ENCODE measurements around the gene CCDC146. TPM values are rescaled to one million over a fixed set of nuclear protein-coding genes. Genes with fewer than 3 reads are reported as not detected.

The CCDC146 gene
- polyA plus RNA-seq, 1 donor from 2014 or later: 13.0 TPM

DNA sequence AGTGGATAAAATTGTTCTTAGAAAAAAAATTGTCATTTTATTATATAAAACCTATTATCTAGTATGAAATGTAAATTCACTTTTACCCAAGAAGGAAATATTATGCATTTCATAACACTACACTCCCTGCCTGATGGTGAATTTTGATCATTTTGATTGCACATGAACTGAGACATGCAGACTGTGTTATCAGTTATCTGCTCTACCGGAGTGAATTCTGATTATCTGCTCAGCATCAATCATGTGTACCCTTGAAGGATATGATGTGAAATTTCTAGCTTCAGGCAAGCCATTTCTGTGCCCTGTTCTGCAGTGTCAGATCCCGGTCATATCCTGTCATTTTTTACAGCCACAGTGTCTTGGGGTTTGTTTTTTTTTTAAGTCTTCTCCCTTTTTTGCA is 162.2 kb downstream of the CCDC146 start:
- no peaks in the 10 kb centered on the region for H3K36me3 ChIP-seq (ENCODE audit: insufficient read depth, low read length)
- peak; percentile 67 for TF ChIP-seq EP300 (conservative IDR thresholded peaks at IDR 0.05; ENCODE audit: poor library complexity, severe bottlenecking)
- TF ChIP-seq MXI1 (conservative IDR thresholded peaks at IDR 0.05; ENCODE audit: poor library complexity, severe bottlenecking): no peak
- no peak for TF ChIP-seq RAD21 (conservative IDR thresholded peaks at IDR 0.05)
- TF ChIP-seq, protein P1, sequence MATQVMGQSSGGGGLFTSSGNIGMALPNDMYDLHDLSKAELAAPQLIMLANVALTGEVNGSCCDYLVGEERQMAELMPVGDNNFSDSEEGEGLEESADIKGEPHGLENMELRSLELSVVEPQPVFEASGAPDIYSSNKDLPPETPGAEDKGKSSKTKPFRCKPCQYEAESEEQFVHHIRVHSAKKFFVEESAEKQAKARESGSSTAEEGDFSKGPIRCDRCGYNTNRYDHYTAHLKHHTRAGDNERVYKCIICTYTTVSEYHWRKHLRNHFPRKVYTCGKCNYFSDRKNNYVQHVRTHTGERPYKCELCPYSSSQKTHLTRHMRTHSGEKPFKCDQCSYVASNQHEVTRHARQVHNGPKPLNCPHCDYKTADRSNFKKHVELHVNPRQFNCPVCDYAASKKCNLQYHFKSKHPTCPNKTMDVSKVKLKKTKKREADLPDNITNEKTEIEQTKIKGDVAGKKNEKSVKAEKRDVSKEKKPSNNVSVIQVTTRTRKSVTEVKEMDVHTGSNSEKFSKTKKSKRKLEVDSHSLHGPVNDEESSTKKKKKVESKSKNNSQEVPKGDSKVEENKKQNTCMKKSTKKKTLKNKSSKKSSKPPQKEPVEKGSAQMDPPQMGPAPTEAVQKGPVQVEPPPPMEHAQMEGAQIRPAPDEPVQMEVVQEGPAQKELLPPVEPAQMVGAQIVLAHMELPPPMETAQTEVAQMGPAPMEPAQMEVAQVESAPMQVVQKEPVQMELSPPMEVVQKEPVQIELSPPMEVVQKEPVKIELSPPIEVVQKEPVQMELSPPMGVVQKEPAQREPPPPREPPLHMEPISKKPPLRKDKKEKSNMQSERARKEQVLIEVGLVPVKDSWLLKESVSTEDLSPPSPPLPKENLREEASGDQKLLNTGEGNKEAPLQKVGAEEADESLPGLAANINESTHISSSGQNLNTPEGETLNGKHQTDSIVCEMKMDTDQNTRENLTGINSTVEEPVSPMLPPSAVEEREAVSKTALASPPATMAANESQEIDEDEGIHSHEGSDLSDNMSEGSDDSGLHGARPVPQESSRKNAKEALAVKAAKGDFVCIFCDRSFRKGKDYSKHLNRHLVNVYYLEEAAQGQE (IDR thresholded peaks at IDR 0.05; ENCODE audit: borderline replicate concordance): no peak
- TF ChIP-seq POLR2AphosphoS5 (IDR thresholded peaks at IDR 0.05): peak; percentile 37
- H3K4me3 ChIP-seq (ENCODE audit: low read length): peak overlapping the region; percentile 4

DNA sequence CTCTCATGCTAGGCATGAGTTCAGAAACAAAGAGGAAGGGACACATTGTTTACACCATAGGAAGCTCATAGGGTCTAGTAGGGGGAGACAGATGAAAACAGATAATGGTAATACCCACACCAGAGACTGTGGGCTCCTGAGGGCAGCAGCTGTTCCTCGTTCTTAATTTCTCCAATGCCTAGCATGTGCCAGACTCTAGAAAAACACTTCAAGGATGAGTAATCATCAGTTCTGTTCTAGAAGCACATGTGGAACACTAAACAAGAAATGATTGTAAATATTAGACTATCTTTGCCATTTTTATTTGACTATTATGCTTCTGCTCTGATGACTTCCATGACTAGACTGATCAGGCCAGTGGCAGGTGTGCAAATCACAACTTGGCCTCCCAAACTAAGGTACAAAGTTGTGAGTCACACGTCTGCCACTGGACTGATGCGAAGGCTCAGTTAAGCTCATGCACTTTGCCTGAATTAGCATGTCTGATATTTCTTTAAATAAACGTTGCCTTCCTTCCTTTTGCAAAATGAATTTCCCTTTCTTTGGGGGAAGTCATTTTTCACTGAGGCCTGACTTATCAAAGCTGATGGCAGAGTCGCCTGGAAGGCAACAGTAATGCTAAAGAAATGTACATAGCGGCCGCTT is 166.4 kb downstream of the CCDC146 start:
- no peak overlapping the region for H3K9ac ChIP-seq (ENCODE audit: low read length)
- no peak for TF ChIP-seq EZH2 (IDR thresholded peaks at IDR 0.05; ENCODE audit: borderline replicate concordance, insufficient read depth, low read length, poor library complexity, severe bottlenecking)
- no peak for TF ChIP-seq POLR2AphosphoS5 (IDR thresholded peaks at IDR 0.05)
- TF ChIP-seq, protein P2, sequence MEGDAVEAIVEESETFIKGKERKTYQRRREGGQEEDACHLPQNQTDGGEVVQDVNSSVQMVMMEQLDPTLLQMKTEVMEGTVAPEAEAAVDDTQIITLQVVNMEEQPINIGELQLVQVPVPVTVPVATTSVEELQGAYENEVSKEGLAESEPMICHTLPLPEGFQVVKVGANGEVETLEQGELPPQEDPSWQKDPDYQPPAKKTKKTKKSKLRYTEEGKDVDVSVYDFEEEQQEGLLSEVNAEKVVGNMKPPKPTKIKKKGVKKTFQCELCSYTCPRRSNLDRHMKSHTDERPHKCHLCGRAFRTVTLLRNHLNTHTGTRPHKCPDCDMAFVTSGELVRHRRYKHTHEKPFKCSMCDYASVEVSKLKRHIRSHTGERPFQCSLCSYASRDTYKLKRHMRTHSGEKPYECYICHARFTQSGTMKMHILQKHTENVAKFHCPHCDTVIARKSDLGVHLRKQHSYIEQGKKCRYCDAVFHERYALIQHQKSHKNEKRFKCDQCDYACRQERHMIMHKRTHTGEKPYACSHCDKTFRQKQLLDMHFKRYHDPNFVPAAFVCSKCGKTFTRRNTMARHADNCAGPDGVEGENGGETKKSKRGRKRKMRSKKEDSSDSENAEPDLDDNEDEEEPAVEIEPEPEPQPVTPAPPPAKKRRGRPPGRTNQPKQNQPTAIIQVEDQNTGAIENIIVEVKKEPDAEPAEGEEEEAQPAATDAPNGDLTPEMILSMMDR (IDR thresholded peaks at IDR 0.05; ENCODE audit: poor library complexity, severe bottlenecking): no peak
- TF ChIP-seq TAF1 (IDR thresholded peaks at IDR 0.05; ENCODE audit: low read depth): no peak
- TF ChIP-seq SMC3 (conservative IDR thresholded peaks at IDR 0.05; ENCODE audit: poor library complexity): no peak
- TF ChIP-seq MXI1 (conservative IDR thresholded peaks at IDR 0.05; ENCODE audit: poor library complexity, severe bottlenecking): no peak
- no peak for TF ChIP-seq RAD21 (conservative IDR thresholded peaks at IDR 0.05)
- TF ChIP-seq, protein P1 (IDR thresholded peaks at IDR 0.05; ENCODE audit: borderline replicate concordance): no peak
- no peak for TF ChIP-seq EP300 (conservative IDR thresholded peaks at IDR 0.05; ENCODE audit: poor library complexity, severe bottlenecking)

More for the DNA sequence above, 162.2 kb downstream of the CCDC146 start:
- peak overlapping the region; percentile 83 for H3K27ac ChIP-seq (ENCODE audit: low read length)
- no peaks in the 10 kb centered on the region for H3F3A ChIP-seq (ENCODE audit: insufficient read depth, low read length, poor library complexity, severe bottlenecking)
- H2AFZ ChIP-seq (ENCODE audit: low read depth, low read length): peak overlapping the region; percentile 38
- no peaks in the 10 kb centered on the region for H4K20me1 ChIP-seq (ENCODE audit: insufficient read depth)
- no peaks in the 10 kb centered on the region for H3K79me2 ChIP-seq (replicated peaks; ENCODE audit: insufficient read depth, low read length)
- no peaks in the 10 kb centered on the region for H3K27me3 ChIP-seq (ENCODE audit: insufficient read depth, low read depth, low read length)
- no peak overlapping the region for H3K4me2 ChIP-seq (ENCODE audit: low read length)
- H3K9me3 ChIP-seq (ENCODE audit: low read length): no peaks in the 10 kb centered on the region
- H3K9ac ChIP-seq (ENCODE audit: low read length): peak overlapping the region; percentile 41
- H3K9me2 ChIP-seq (ENCODE audit: insufficient read depth, low read length): no peaks in the 10 kb centered on the region

More for the DNA sequence above, 166.4 kb downstream of the CCDC146 start:
- Histone ChIP-seq H2AFZ (ENCODE audit: low read depth, low read length) (no peak overlapping the region), H3K9me2 (ENCODE audit: insufficient read depth, low read length) (no peaks in the 10 kb centered on the region), H3K4me2 (ENCODE audit: low read length) (no peak overlapping the region), H3K36me3 (ENCODE audit: insufficient read depth, low read length) (no peaks in the 10 kb centered on the region), H3K27ac (ENCODE audit: low read length) (no peak overlapping the region), H3K27me3 (ENCODE audit: insufficient read depth, low read depth, low read length) (no peaks in the 10 kb centered on the region), H3F3A (ENCODE audit: insufficient read depth, low read length, poor library complexity, severe bottlenecking) (no peaks in the 10 kb centered on the region), H3K9me3 (ENCODE audit: low read length) (no peaks in the 10 kb centered on the region), H3K4me3 (ENCODE audit: low read length) (no peak overlapping the region), H4K20me1 (ENCODE audit: insufficient read depth) (no peaks in the 10 kb centered on the region), H3K79me2 (replicated peaks; ENCODE audit: insufficient read depth, low read length) (no peaks in the 10 kb centered on the region)

All from neural cell (in vitro differentiated cells).